PC-9 (cell line): Measurements from ENCODE around the gene WDR88. TPM values are rescaled to one million over a fixed set of nuclear protein-coding genes. Genes with fewer than 3 reads are reported as not detected.

Source experiments
- BruUV-seq: library from RNA; stranded (reverse); fragments of 400-500 nt; replicated peaks from 2 replicates; lab custom pipeline; 2021; lab: Mats Ljungman, UMichigan
- CTCF ChIA-PET: fragments of 300-600 bp; sonication (Branson Sonifier 250); formaldehyde crosslinking; loops from one replicate; lab custom pipeline; 2022; ENCODE audit warnings: antibody characterized with exemption; lab: Charles Lee
- POLR2A ChIA-PET: fragments of 300-600 bp; sonication (Branson Sonifier 250); formaldehyde crosslinking; loops from one replicate; lab custom pipeline; 2022; ENCODE audit warnings: antibody characterized with exemption; ENCODE audit not compliant: unreplicated experiment; lab: Charles Lee
- DNase-seq, 2 experiments: peaks; one replicate each; pipeline versions ENCODE4 v3.0.0 to v3.0.0-alpha.2; 2015 to 2022; ENCODE audit warnings: mixed read lengths in 1 of 2
- H2AFZ ChIP-seq: fragments of 200-600 bp; sonication (generic); 2 replicates; pipeline ENCODE4 v1.8.1; 2017; ENCODE audit warnings: antibody characterized with exemption
- H3F3A ChIP-seq: fragments of 200-600 bp; sonication (generic); 2 replicates; pipeline ENCODE4 v1.8.1; 2017; ENCODE audit warnings: antibody characterized with exemption, mild to moderate bottlenecking, low read depth; ENCODE audit not compliant: insufficient read depth
- H3K27ac ChIP-seq: fragments of 200-600 bp; sonication (generic); 2 replicates; pipeline ENCODE4 v1.6.1; 2016; ENCODE audit warnings: mixed run types
- H3K27me3 ChIP-seq: fragments of 200-600 bp; sonication (generic); 2 replicates; pipeline ENCODE4 v1.6.1; 2016; ENCODE audit warnings: low read depth, mixed run types; ENCODE audit not compliant: insufficient read depth
- H3K36me3 ChIP-seq: fragments of 200-600 bp; sonication (generic); 2 replicates; pipeline ENCODE4 v1.6.1; 2016; ENCODE audit warnings: low read depth, mixed run types
- H3K4me1 ChIP-seq: fragments of 200-600 bp; sonication (generic); replicated peaks from 2 replicates; pipeline ENCODE4 v1.6.1; 2016; ENCODE audit warnings: mixed run types; ENCODE audit not compliant: insufficient read depth
- H3K4me2 ChIP-seq: fragments of 200-600 bp; sonication (generic); 2 replicates; pipeline ENCODE4 v1.6.1; 2017; ENCODE audit warnings: mixed run types
- H3K4me3 ChIP-seq: fragments of 200-600 bp; sonication (generic); 2 replicates; pipeline ENCODE4 v1.6.1; 2016; ENCODE audit warnings: mixed run types
- H3K79me2 ChIP-seq: fragments of 200-600 bp; sonication (generic); 2 replicates; pipeline ENCODE4 v1.6.1; 2017; ENCODE audit warnings: low read depth, mixed run types
- H3K9me2 ChIP-seq: fragments of 200-600 bp; sonication (generic); 2 replicates; pipeline ENCODE4 v1.8.1; 2017; ENCODE audit warnings: mild to moderate bottlenecking; ENCODE audit not compliant: insufficient read depth
- H3K9me3 ChIP-seq: fragments of 200-600 bp; sonication (generic); 2 replicates; pipeline ENCODE4 v1.8.1; 2016; ENCODE audit warnings: low read depth; ENCODE audit not compliant: insufficient read depth
- H4K20me1 ChIP-seq: fragments of 200-600 bp; sonication (generic); 2 replicates; pipeline ENCODE4 v1.8.1; 2017; ENCODE audit not compliant: insufficient read depth
- CTCF ChIP-seq: fragments of 200-600 bp; sonication (generic); conservative IDR thresholded peaks from 2 replicates; pipeline ENCODE4 v1.6.1; 2017; ENCODE audit warnings: mixed run types, antibody characterized with exemption, mild to moderate bottlenecking, moderate library complexity
- EZH2 ChIP-seq: fragments of 200-600 bp; sonication (generic); IDR thresholded peaks from 2 replicates; pipeline ENCODE4 v1.8.0; 2017; ENCODE audit warnings: antibody characterized with exemption, low read depth
- intact Hi-C: fragments of 100-400 bp; cut with micrococcal nuclease; formaldehyde crosslinking; loops from one replicate; pipeline ENCODE4 v1.10.0; 2022; ENCODE audit not compliant: unreplicated experiment
- total RNA-seq: library from RNA; stranded (reverse); gene quantifications from 2 replicates; pipeline ENCODE4 v1.2.3, GENCODE V29; 2021

Gene WDR88
- total RNA-seq, 1 experiment from 2014 or later: 0.59 TPM

GRCh38 chr19:33156334-33156733 is 24.4 kb downstream of the WDR88 start:
- Histone ChIP-seq H3K27me3 (no peaks in the 10 kb centered on the region), H3K9me3 (no peaks in the 10 kb centered on the region), H3K4me3 (no peak overlapping the region), H3F3A (no peaks in the 10 kb centered on the region), H4K20me1 (no peaks in the 10 kb centered on the region), H3K36me3 (no peaks in the 10 kb centered on the region), H3K4me2 (no peak overlapping the region), H3K79me2 (no peaks in the 10 kb centered on the region), H3K4me1 (0 out of 2 replicates have a peak, but pooled peaks cover 2% of the 10 kb centered on the region), H2AFZ (no peak overlapping the region), H3K9me2 (no peaks in the 10 kb centered on the region), H3K27ac (no peak overlapping the region)
- intact Hi-C loops: no loop called here
- DNase-seq: no peak
- CTCF ChIA-PET: no interaction called here
- no TSS peak for BruUV-seq
- POLR2A ChIA-PET: no interaction called here
- no peak for TF ChIP-seq EZH2

DNA sequence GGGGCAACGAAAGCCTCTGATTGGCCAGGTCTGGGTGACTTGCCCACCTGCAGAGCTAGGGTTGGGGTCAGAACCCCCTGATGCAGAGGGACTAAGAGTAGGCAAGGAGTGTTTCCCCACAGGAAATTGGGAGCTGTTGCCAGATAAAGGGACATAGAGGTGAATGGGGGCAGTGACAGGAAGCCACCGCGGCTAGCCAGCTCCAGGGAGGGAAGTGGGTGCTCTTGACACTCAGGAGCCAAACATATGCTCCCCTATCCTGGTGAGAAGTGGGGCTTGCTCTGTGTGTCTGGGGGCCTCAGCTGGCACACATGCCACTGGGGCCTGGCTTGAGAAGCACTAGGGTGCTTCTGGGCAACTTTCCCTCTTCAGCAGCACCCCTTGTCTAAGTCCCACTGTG is 26.0 kb downstream of the WDR88 start:
- H3K79me2 ChIP-seq: no peaks in the 10 kb centered on the region
- no peaks in the 10 kb centered on the region for H3K9me3 ChIP-seq
- no peak for TF ChIP-seq CTCF
- TF ChIP-seq EZH2: no peak
- no peak overlapping the region for H3K4me3 ChIP-seq
- ChIA-PET POLR2A (no interaction called here), CTCF (no interaction called here)
- H3K27me3 ChIP-seq: no peaks in the 10 kb centered on the region
- H4K20me1 ChIP-seq: no peaks in the 10 kb centered on the region
- intact Hi-C loops: no loop called here
- H3K4me2 ChIP-seq: no peak overlapping the region
- H3F3A ChIP-seq: no peaks in the 10 kb centered on the region
- BruUV-seq: no TSS peak
- H2AFZ ChIP-seq: no peak overlapping the region
- H3K36me3 ChIP-seq: no peaks in the 10 kb centered on the region
- H3K27ac ChIP-seq: no peak overlapping the region
- no peak for DNase-seq
- no peaks in the 10 kb centered on the region for H3K9me2 ChIP-seq
- no peaks in the 10 kb centered on the region for H3K4me1 ChIP-seq

GRCh38 chr19:33158365-33158764 is 26.5 kb downstream of the WDR88 start:
- Histone ChIP-seq H3K36me3 (no peaks in the 10 kb centered on the region), H2AFZ (no peak overlapping the region), H3K4me1 (no peaks in the 10 kb centered on the region), H3K4me2 (no peak overlapping the region), H4K20me1 (no peaks in the 10 kb centered on the region), H3K27me3 (no peaks in the 10 kb centered on the region), H3K9me3 (no peaks in the 10 kb centered on the region), H3K79me2 (no peaks in the 10 kb centered on the region), H3K4me3 (no peak overlapping the region), H3F3A (no peaks in the 10 kb centered on the region), H3K27ac (no peak overlapping the region), H3K9me2 (no peaks in the 10 kb centered on the region)
- ChIA-PET POLR2A (no interaction called here), CTCF (interaction anchor here (0.7 kb wide), 1 partner anchor 240 kb away, joined by 4 read pairs; no protein-coding TSS in a partner anchor)
- no TSS peak for BruUV-seq
- TF ChIP-seq EZH2 (no peak), CTCF (no peak)
- intact Hi-C loops: no loop called here
- DNase-seq: no peak

GRCh38 chr19:33159149-33159548 is 27.2 kb downstream of the WDR88 start:
- no peaks in the 10 kb centered on the region for H4K20me1 ChIP-seq
- CTCF ChIA-PET: interaction anchor here (0.7 kb wide), 2 partner anchors 241 to 612 kb away, joined by 4 to 6 read pairs; no protein-coding TSS in a partner anchor
- H3K79me2 ChIP-seq: no peaks in the 10 kb centered on the region
- no peak overlapping the region for H3K4me3 ChIP-seq
- no peaks in the 10 kb centered on the region for H3K9me3 ChIP-seq
- intact Hi-C loops: no loop called here
- H3F3A ChIP-seq: no peaks in the 10 kb centered on the region
- H3K27ac ChIP-seq: no peak overlapping the region
- DNase-seq: no peak
- TF ChIP-seq EZH2: no peak
- TF ChIP-seq CTCF: no peak
- no peaks in the 10 kb centered on the region for H3K9me2 ChIP-seq
- H3K4me1 ChIP-seq: no peaks in the 10 kb centered on the region
- H3K4me2 ChIP-seq: no peak overlapping the region
- POLR2A ChIA-PET: no interaction called here
- BruUV-seq: no TSS peak
- no peak overlapping the region for H2AFZ ChIP-seq
- no peaks in the 10 kb centered on the region for H3K27me3 ChIP-seq
- H3K36me3 ChIP-seq: no peaks in the 10 kb centered on the region
